SK-N-SH treated with all-trans-retinoic acid at 6 μM for 48 hours (cell line): ENCODE results near the gene EPM2A.

Experiments
- ATAC-seq: fragments of 200-7000 bp; cut with Tn5 transposase; 3 replicates; pipeline ENCODE4 v1.9.1; 2020; ENCODE audit warnings: mild to moderate bottlenecking, moderate library complexity
- ARNTL ChIP-seq: fragments of 450-650 bp; formaldehyde crosslinking; IDR thresholded peaks from 2 replicates; pipeline ENCODE4 v1.5.0; 2020; ENCODE audit warnings: low read depth, mild to moderate bottlenecking, moderate library complexity, borderline replicate concordance
- BACH2 ChIP-seq: fragments of 250-450 bp; sonication (Bioruptor Pico); IDR thresholded peaks from 2 replicates; pipeline ENCODE4 v1.9.0; 2021; ENCODE audit warnings: mild to moderate bottlenecking, borderline replicate concordance
- CSDC2 ChIP-seq: fragments of 250-450 bp; sonication (Bioruptor Pico); IDR thresholded peaks from 2 replicates; pipeline ENCODE4 v1.5.0; 2020; ENCODE audit warnings: mild to moderate bottlenecking, moderate library complexity
- ESRRG ChIP-seq: fragments of 250-450 bp; sonication (Bioruptor Pico); IDR thresholded peaks from 2 replicates; pipeline ENCODE4 v1.6.1; 2021; ENCODE audit warnings: mild to moderate bottlenecking
- GLIS3 ChIP-seq: fragments of 250-450 bp; sonication (Bioruptor Pico); IDR thresholded peaks from 2 replicates; pipeline ENCODE4 v1.5.0; 2020; ENCODE audit warnings: mild to moderate bottlenecking, moderate library complexity
- ISL1 ChIP-seq: fragments of 250-450 bp; sonication (Bioruptor Pico); IDR thresholded peaks from 2 replicates; pipeline ENCODE4 v2.1.2; 2022; ENCODE audit warnings: mild to moderate bottlenecking, moderate library complexity
- OSR1 ChIP-seq: fragments of 250-450 bp; sonication (Bioruptor Pico); IDR thresholded peaks from 2 replicates; pipeline ENCODE4 v1.8.0; 2022; ENCODE audit warnings: moderate library complexity, mild to moderate bottlenecking, inconsistent platforms
- PPARA ChIP-seq: fragments of 250-450 bp; sonication (Bioruptor Pico); IDR thresholded peaks from 2 replicates; pipeline ENCODE4 v1.5.0; 2020; ENCODE audit warnings: mild to moderate bottlenecking, borderline replicate concordance
- RARB ChIP-seq: fragments of 250-450 bp; sonication (Bioruptor Pico); IDR thresholded peaks from 2 replicates; pipeline ENCODE4 v1.8.0; 2021; ENCODE audit warnings: mild to moderate bottlenecking, moderate library complexity
- SNAI2 ChIP-seq: fragments of 250-450 bp; sonication (Bioruptor Pico); IDR thresholded peaks from 2 replicates; pipeline ENCODE4 v1.5.0; 2020; ENCODE audit warnings: mild to moderate bottlenecking, moderate library complexity
- TCF4 ChIP-seq: fragments of 250-450 bp; sonication (Bioruptor Pico); IDR thresholded peaks from 2 replicates; pipeline ENCODE4 v1.8.0; 2021; ENCODE audit warnings: mild to moderate bottlenecking, moderate library complexity, borderline replicate concordance
- TOX ChIP-seq: fragments of 250-450 bp; sonication (Bioruptor Pico); IDR thresholded peaks from 2 replicates; pipeline ENCODE4 v1.8.0; 2021; ENCODE audit warnings: mild to moderate bottlenecking, moderate library complexity, borderline replicate concordance
- ZC3H10 ChIP-seq: fragments of 250-450 bp; sonication (Bioruptor Pico); IDR thresholded peaks from 2 replicates; pipeline ENCODE4 v1.5.1; 2021; ENCODE audit warnings: mild to moderate bottlenecking, moderate library complexity
- ZFP3 ChIP-seq: fragments of 250-450 bp; sonication (Bioruptor Pico); IDR thresholded peaks from 2 replicates; pipeline ENCODE4 v1.5.0; 2020; ENCODE audit warnings: mild to moderate bottlenecking, moderate library complexity
- ZFP30 ChIP-seq: fragments of 450-650 bp; formaldehyde crosslinking; IDR thresholded peaks from 2 replicates; pipeline ENCODE4 v1.5.0; 2022; ENCODE audit warnings: mild to moderate bottlenecking, moderate library complexity
- ZNF565 ChIP-seq: fragments of 450-650 bp; formaldehyde crosslinking; conservative IDR thresholded peaks from 2 replicates; pipeline ENCODE4 v1.5.0; 2020; ENCODE audit warnings: low read depth, mild to moderate bottlenecking, moderate library complexity
- ZNF70 ChIP-seq: fragments of 450-650 bp; formaldehyde crosslinking; IDR thresholded peaks from 2 replicates; pipeline ENCODE4 v1.5.0; 2020; ENCODE audit warnings: mild to moderate bottlenecking, moderate library complexity
- TF ChIP-seq, protein P1 (sequence below): fragments of 250-450 bp; sonication (Bioruptor Pico); IDR thresholded peaks from 2 replicates; pipeline ENCODE4 v1.8.0; 2021; ENCODE audit warnings: low read depth, mild to moderate bottlenecking, moderate library complexity, borderline replicate concordance
- TF ChIP-seq, protein P2 (sequence below): fragments of 250-450 bp; sonication (Bioruptor Pico); IDR thresholded peaks from 2 replicates; pipeline ENCODE4 v1.5.1; 2021; ENCODE audit warnings: mild to moderate bottlenecking, moderate library complexity
- TF ChIP-seq, protein P3 (sequence below): fragments of 250-450 bp; sonication (Bioruptor Pico); IDR thresholded peaks from 2 replicates; pipeline ENCODE4 v1.5.0; 2020; ENCODE audit warnings: mild to moderate bottlenecking, moderate library complexity
- TF ChIP-seq, protein P4 (sequence below): fragments of 250-450 bp; sonication (Bioruptor Pico); IDR thresholded peaks from 2 replicates; pipeline ENCODE4 v1.5.1; 2020; ENCODE audit warnings: low read depth, mild to moderate bottlenecking, moderate library complexity
- TF ChIP-seq, protein P5 (sequence below): fragments of 250-450 bp; sonication (Bioruptor Pico); IDR thresholded peaks from 2 replicates; pipeline ENCODE4 v1.8.0; 2020; ENCODE audit warnings: mild to moderate bottlenecking, moderate library complexity, borderline replicate concordance

Gene EPM2A

GRCh38 chr6:145620088-145620487 lies 115.2 kb downstream of the EPM2A start:
- TF ChIP-seq GLIS3 (CRISPR knock-in tag) (no peak), ZFP30 (CRISPR knock-in tag) (no peak), TCF4 (CRISPR knock-in tag) (no peak), PPARA (CRISPR knock-in tag) (no peak), TOX (no peak), ISL1 (CRISPR knock-in tag) (no peak), ZFP3 (no peak), BACH2 (CRISPR knock-in tag) (no peak), SNAI2 (CRISPR knock-in tag) (no peak), OSR1 (no peak), ZNF70 (no peak), ZC3H10 (CRISPR knock-in tag) (no peak), RARB (CRISPR knock-in tag) (no peak), ZNF565 (CRISPR knock-in tag) (no peak)
- TF ChIP-seq, protein P1, sequence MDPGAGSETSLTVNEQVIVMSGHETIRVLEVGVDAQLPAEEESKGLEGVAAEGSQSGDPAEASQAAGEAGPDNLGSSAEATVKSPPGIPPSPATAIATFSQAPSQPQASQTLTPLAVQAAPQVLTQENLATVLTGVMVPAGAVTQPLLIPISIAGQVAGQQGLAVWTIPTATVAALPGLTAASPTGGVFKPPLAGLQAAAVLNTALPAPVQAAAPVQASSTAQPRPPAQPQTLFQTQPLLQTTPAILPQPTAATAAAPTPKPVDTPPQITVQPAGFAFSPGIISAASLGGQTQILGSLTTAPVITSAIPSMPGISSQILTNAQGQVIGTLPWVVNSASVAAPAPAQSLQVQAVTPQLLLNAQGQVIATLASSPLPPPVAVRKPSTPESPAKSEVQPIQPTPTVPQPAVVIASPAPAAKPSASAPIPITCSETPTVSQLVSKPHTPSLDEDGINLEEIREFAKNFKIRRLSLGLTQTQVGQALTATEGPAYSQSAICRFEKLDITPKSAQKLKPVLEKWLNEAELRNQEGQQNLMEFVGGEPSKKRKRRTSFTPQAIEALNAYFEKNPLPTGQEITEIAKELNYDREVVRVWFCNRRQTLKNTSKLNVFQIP, result no peak
- TF ChIP-seq, protein P2, sequence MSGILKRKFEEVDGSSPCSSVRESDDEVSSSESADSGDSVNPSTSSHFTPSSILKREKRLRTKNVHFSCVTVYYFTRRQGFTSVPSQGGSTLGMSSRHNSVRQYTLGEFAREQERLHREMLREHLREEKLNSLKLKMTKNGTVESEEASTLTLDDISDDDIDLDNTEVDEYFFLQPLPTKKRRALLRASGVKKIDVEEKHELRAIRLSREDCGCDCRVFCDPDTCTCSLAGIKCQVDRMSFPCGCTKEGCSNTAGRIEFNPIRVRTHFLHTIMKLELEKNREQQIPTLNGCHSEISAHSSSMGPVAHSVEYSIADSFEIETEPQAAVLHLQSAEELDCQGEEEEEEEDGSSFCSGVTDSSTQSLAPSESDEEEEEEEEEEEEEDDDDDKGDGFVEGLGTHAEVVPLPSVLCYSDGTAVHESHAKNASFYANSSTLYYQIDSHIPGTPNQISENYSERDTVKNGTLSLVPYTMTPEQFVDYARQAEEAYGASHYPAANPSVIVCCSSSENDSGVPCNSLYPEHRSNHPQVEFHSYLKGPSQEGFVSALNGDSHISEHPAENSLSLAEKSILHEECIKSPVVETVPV, result no peak
- TF ChIP-seq, protein P3, sequence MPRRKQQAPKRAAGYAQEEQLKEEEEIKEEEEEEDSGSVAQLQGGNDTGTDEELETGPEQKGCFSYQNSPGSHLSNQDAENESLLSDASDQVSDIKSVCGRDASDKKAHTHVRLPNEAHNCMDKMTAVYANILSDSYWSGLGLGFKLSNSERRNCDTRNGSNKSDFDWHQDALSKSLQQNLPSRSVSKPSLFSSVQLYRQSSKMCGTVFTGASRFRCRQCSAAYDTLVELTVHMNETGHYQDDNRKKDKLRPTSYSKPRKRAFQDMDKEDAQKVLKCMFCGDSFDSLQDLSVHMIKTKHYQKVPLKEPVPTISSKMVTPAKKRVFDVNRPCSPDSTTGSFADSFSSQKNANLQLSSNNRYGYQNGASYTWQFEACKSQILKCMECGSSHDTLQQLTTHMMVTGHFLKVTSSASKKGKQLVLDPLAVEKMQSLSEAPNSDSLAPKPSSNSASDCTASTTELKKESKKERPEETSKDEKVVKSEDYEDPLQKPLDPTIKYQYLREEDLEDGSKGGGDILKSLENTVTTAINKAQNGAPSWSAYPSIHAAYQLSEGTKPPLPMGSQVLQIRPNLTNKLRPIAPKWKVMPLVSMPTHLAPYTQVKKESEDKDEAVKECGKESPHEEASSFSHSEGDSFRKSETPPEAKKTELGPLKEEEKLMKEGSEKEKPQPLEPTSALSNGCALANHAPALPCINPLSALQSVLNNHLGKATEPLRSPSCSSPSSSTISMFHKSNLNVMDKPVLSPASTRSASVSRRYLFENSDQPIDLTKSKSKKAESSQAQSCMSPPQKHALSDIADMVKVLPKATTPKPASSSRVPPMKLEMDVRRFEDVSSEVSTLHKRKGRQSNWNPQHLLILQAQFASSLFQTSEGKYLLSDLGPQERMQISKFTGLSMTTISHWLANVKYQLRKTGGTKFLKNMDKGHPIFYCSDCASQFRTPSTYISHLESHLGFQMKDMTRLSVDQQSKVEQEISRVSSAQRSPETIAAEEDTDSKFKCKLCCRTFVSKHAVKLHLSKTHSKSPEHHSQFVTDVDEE (CRISPR knock-in tag), result no peak
- TF ChIP-seq, protein P4, sequence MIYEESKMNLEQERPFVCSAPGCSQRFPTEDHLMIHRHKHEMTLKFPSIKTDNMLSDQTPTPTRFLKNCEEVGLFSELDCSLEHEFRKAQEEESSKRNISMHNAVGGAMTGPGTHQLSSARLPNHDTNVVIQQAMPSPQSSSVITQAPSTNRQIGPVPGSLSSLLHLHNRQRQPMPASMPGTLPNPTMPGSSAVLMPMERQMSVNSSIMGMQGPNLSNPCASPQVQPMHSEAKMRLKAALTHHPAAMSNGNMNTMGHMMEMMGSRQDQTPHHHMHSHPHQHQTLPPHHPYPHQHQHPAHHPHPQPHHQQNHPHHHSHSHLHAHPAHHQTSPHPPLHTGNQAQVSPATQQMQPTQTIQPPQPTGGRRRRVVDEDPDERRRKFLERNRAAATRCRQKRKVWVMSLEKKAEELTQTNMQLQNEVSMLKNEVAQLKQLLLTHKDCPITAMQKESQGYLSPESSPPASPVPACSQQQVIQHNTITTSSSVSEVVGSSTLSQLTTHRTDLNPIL (CRISPR knock-in tag), result no peak
- TF ChIP-seq, protein P5, sequence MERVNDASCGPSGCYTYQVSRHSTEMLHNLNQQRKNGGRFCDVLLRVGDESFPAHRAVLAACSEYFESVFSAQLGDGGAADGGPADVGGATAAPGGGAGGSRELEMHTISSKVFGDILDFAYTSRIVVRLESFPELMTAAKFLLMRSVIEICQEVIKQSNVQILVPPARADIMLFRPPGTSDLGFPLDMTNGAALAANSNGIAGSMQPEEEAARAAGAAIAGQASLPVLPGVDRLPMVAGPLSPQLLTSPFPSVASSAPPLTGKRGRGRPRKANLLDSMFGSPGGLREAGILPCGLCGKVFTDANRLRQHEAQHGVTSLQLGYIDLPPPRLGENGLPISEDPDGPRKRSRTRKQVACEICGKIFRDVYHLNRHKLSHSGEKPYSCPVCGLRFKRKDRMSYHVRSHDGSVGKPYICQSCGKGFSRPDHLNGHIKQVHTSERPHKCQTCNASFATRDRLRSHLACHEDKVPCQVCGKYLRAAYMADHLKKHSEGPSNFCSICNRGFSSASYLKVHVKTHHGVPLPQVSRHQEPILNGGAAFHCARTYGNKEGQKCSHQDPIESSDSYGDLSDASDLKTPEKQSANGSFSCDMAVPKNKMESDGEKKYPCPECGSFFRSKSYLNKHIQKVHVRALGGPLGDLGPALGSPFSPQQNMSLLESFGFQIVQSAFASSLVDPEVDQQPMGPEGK (CRISPR knock-in tag), result no peak
- TF ChIP-seq, all 23 proteins: peak for 0
- ATAC-seq, result no peak

DNA sequence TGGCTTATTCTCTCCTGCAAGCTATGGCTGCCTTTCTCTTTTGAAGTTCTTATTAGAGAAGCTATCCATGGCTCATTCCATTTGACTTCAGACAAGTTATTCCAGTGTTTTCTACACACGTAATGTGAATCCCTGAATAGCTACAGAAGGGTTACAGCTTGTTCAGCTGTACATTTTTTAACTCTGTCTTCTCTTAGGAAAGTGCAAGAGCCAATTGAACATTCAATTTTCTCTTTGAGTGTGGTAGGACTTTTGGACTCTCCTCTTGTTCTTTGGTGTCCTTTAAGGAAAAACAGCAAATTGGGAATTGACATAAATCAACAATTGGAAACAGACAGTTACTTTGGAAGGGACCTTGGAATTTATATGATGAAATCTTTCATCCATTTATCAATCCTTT lies 125.8 kb downstream of the EPM2A start:
- no peak for TF ChIP-seq ISL1 (CRISPR knock-in tag)
- TF ChIP-seq ZC3H10 (CRISPR knock-in tag), result no peak
- TF ChIP-seq TOX, result no peak
- TF ChIP-seq, protein P2, result no peak
- no peak for TF ChIP-seq ZFP3
- no peak for TF ChIP-seq GLIS3 (CRISPR knock-in tag)
- TF ChIP-seq ESRRG (CRISPR knock-in tag), result no peak
- TF ChIP-seq, protein P1, result no peak
- no peak for TF ChIP-seq ZNF70
- TF ChIP-seq CSDC2 (CRISPR knock-in tag), result no peak
- TF ChIP-seq, protein P3 (CRISPR knock-in tag), result no peak
- TF ChIP-seq ARNTL (CRISPR knock-in tag), result no peak
- no peak for TF ChIP-seq ZNF565 (CRISPR knock-in tag)
- no peak for ATAC-seq
